Endothelial cell of umbilical vein (primary cell): Measurements from ENCODE around the gene TEX38. TPM values are rescaled to one million over a fixed set of nuclear protein-coding genes. Genes with fewer than 3 reads are reported as not detected.

ENCODE experiments used
- BruUV-seq: library from RNA; stranded (reverse); fragments of 400-500 nt; replicated peaks from 2 replicates; lab custom pipeline; 2021; lab: Mats Ljungman, UMichigan
- CTCF ChIA-PET: fragments of 300-600, 350-600 bp; sonication (Branson Sonifier 250); formaldehyde crosslinking; loops from one replicate; lab custom pipeline; 2021; ENCODE audit warnings: antibody characterized with exemption, inconsistent platforms; lab: Charles Lee
- POLR2A ChIA-PET: fragments of 300-600, 350-600 bp; sonication (Branson Sonifier 250); formaldehyde crosslinking; loops from one replicate; lab custom pipeline; 2021; ENCODE audit warnings: antibody characterized with exemption, inconsistent platforms; lab: Charles Lee
- DNase-seq: peaks from one replicate; pipeline ENCODE4 v3.0.0-alpha.2; 2011; ENCODE audit warnings: low read depth, low spot score
- FAIRE-seq: peaks from 2 replicates; lab custom pipeline; 2011; peaks lifted over from hg19 to GRCh38; lab: Jason Lieb, UNC
- H2AFZ ChIP-seq: 2 replicates; pipeline ENCODE4 v1.6.0; 2012; ENCODE audit warnings: low read depth, low read length, control low read depth, inconsistent platforms
- H3K27ac ChIP-seq: 2 replicates; pipeline ENCODE4 v1.5.1; 2011; ENCODE audit warnings: low read depth, mild to moderate bottlenecking, control low read depth, low read length, moderate library complexity; ENCODE audit not compliant: insufficient read depth
- H3K27me3 ChIP-seq, 2 experiments: 2 replicates each; pipeline versions ENCODE4 v1.6.0 to v1.6.1; 2011; ENCODE audit warnings: low read length in 2 of 2, mixed read lengths in 1 of 2; ENCODE audit not compliant: control insufficient read depth in 2 of 2, insufficient read depth in 2 of 2
- H3K36me3 ChIP-seq, 2 experiments: 2 replicates in 1 of 2; 3 replicates in 1 of 2; pipeline ENCODE4 v1.5.1; 2011; ENCODE audit warnings: low read length in 2 of 2, mild to moderate bottlenecking in 1 of 2, moderate library complexity in 1 of 2; ENCODE audit not compliant: control insufficient read depth in 2 of 2, insufficient read depth in 2 of 2; ENCODE audit errors: extremely low read depth in 1 of 2
- H3K4me1 ChIP-seq: 3 replicates; pipeline ENCODE4 v1.5.1; 2011; ENCODE audit warnings: mild to moderate bottlenecking, low read length; ENCODE audit not compliant: control insufficient read depth, insufficient read depth; ENCODE audit errors: extremely low read depth
- H3K4me2 ChIP-seq: 2 replicates; pipeline ENCODE4 v1.6.1; 2011; ENCODE audit warnings: low read length, control low read depth, mixed read lengths; ENCODE audit not compliant: insufficient read depth
- H3K4me3 ChIP-seq, 3 experiments: fragments of 200-600 bp in 1 of 3; sonication (generic), shearing (Covaris generic) in 1 of 3; replicated peaks in 1 of 3; 2 replicates each; pipeline ENCODE4 v1.5.1; 2011 to 2016; ENCODE audit warnings: control low read depth in 3 of 3, low read length in 3 of 3, mild to moderate bottlenecking in 2 of 3, inconsistent platforms in 1 of 3, low read depth in 1 of 3, moderate library complexity in 1 of 3; ENCODE audit not compliant: insufficient read depth in 1 of 3
- H3K79me2 ChIP-seq: 2 replicates; pipeline ENCODE4 v1.6.0; 2012; ENCODE audit warnings: low read length, inconsistent platforms; ENCODE audit not compliant: control insufficient read depth, insufficient read depth
- H3K9ac ChIP-seq: replicated peaks from 2 replicates; pipeline ENCODE3; 2011; ENCODE audit warnings: low read length, control low read depth; ENCODE audit not compliant: insufficient read depth; ENCODE audit errors: extremely low read depth
- H3K9me1 ChIP-seq: replicated peaks from 3 replicates; pipeline ENCODE4 v1.6.0; 2011; ENCODE audit warnings: mild to moderate bottlenecking, low read length; ENCODE audit not compliant: control insufficient read depth, insufficient read depth; ENCODE audit errors: extremely low read depth
- H3K9me3 ChIP-seq: replicated peaks from 2 replicates; pipeline ENCODE4 v1.5.1; 2012; ENCODE audit warnings: low read length, inconsistent platforms; ENCODE audit not compliant: control insufficient read depth, insufficient read depth
- H4K20me1 ChIP-seq: replicated peaks from 2 replicates; pipeline ENCODE3; 2011; ENCODE audit warnings: mild to moderate bottlenecking, low read length; ENCODE audit not compliant: control insufficient read depth, insufficient read depth; ENCODE audit errors: extremely low read depth
- EZH2 ChIP-seq: IDR thresholded peaks from 2 replicates; pipeline ENCODE4 v1.6.1; 2012; ENCODE audit warnings: borderline replicate concordance, low read depth, mild to moderate bottlenecking, moderate library complexity, low read length, inconsistent platforms; ENCODE audit not compliant: severe bottlenecking
- FOS ChIP-seq: IDR thresholded peaks from 2 replicates; pipeline ENCODE4 v1.6.1; 2011; ENCODE audit warnings: mild to moderate bottlenecking, low read length, moderate library complexity, borderline replicate concordance; ENCODE audit not compliant: insufficient read depth
- GATA2 ChIP-seq: IDR thresholded peaks from 2 replicates; pipeline ENCODE4 v1.7.0; 2011; ENCODE audit warnings: low read depth, mild to moderate bottlenecking, moderate library complexity, mixed read lengths, low read length; ENCODE audit not compliant: insufficient read length, insufficient read depth
- JUN ChIP-seq: IDR thresholded peaks from 2 replicates; pipeline ENCODE4 v1.6.1; 2011; ENCODE audit warnings: borderline replicate concordance, low read depth; ENCODE audit not compliant: insufficient read length, insufficient read depth
- MYC ChIP-seq: IDR thresholded peaks from one replicate; pipeline ENCODE4 v1.6.1; 2011; ENCODE audit warnings: mild to moderate bottlenecking, low read depth, low read length
- POLR2A ChIP-seq: IDR thresholded peaks from 2 replicates; pipeline ENCODE4 v1.6.1; 2012; ENCODE audit warnings: low read depth, mild to moderate bottlenecking, control low read depth, low read length
- POLR2AphosphoS5 ChIP-seq: IDR thresholded peaks from 2 replicates; pipeline ENCODE4 v1.6.1; 2012; ENCODE audit warnings: low read depth, mild to moderate bottlenecking, control low read depth, low read length, moderate library complexity; ENCODE audit not compliant: insufficient read depth
- dilution Hi-C: fragments of 300-500 bp; cut with MboI; formaldehyde crosslinking; loops from one replicate; pipeline ENCODE4 v1.15.0; 2019; ENCODE audit warnings: low sequenced_read_pairs; ENCODE audit not compliant: extremely low pct_ligation_motif_present
- intact Hi-C: fragments of 100-400 bp; cut with micrococcal nuclease; formaldehyde crosslinking; loops from one replicate; pipeline ENCODE4 v1.10.0; 2022
- polyA plus RNA-seq, 4 experiments: library from polyadenylated mRNA; depleted of rRNA in 3 of 4; stranded (reverse) in 3 of 4; unstranded in 1 of 4; fragments of >200 nt; gene quantifications; 2 replicates each; pipeline versions ENCODE4 v1.2.1 to v1.2.3, GENCODE V29; 2011 to 2012; ENCODE audit warnings: missing spikeins in 1 of 4
- total RNA-seq: library from RNA; stranded (reverse); gene quantifications from 2 replicates; pipeline ENCODE4 v1.2.3, GENCODE V29; 2021
- TF ChIP-seq, protein P1 (sequence below): IDR thresholded peaks from 2 replicates; pipeline ENCODE4 v1.6.1; 2011; ENCODE audit not compliant: insufficient read depth, insufficient read length
- TF ChIP-seq, protein P2 (sequence below), 2 donors: IDR thresholded peaks; 1 replicate in 1 of 2; 2 replicates in 1 of 2; pipeline ENCODE4 v1.5.1; 2011; ENCODE audit warnings: low read length in 2 of 2, mild to moderate bottlenecking in 2 of 2, moderate library complexity in 2 of 2, control low read depth in 1 of 2, inconsistent platforms in 1 of 2, low read depth in 1 of 2; ENCODE audit not compliant: insufficient read depth in 1 of 2; ENCODE audit errors: extremely low read depth in 1 of 2

The TEX38 gene
- total and polyA plus RNA-seq, 2 donors (not counting 3 experiments of a cell fraction or from before 2014, with no cell fraction given): not detected

DNA sequence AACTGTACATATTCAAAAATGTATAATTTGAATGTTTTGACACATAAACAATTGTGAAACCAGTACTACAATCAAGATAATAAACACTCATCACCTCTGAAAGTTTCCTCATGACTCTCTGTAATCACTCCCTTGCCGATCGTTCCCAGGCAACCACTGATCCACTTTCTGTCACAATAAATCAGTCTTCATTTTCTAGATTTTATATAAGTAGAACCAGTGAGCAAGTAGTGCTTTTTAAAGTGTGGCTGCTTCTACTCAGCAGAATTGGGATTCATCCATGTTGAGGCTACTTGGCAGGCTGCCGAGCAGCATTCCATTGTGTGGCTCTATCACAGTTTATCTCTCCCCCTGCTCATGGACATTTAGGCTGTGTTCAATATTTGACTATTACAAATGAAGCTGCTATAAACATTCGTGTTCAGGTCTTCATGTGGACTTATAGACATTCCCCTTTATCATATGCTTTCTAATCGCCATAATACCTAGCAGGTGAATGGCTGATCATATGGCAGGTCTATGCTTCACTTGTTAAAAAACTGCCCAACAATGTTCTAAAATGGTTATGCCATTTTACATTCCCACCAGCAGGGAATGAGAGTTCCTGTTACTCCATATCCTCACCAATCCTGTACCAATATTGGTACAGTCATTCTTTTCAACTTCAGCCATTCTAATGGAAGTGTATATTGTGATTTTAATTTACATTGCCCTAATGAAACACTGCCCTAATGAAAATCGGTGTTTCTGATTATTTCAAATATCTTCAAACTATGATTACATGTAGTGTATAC, 20.5 kb downstream of the TEX38 start:
- Histone ChIP-seq H3K9ac (no peak overlapping the region), H3K79me2 (no peaks in the 10 kb centered on the region), H4K20me1 (peaks cover 14% of the 10 kb centered on the region), H3K4me2 (no peak overlapping the region), H2AFZ (no peak overlapping the region), H3K27me3 (no peaks in the 10 kb centered on the region), H3K9me1 (no peaks in the 10 kb centered on the region), H3K4me1 (peaks cover 25% of the 10 kb centered on the region), H3K9me3 (no peaks in the 10 kb centered on the region), H3K36me3 (peaks cover 14 to 25% of the 10 kb centered on the region in 2 experiments), H3K4me3 (no peak overlapping the region), H3K27ac (no peak overlapping the region)
- ChIA-PET CTCF (no interaction called here), POLR2A (no interaction called here)
- no peak for TF ChIP-seq EZH2
- no peak for TF ChIP-seq POLR2A
- no peak for TF ChIP-seq POLR2AphosphoS5
- TF ChIP-seq JUN: no peak
- TF ChIP-seq, protein P1, sequence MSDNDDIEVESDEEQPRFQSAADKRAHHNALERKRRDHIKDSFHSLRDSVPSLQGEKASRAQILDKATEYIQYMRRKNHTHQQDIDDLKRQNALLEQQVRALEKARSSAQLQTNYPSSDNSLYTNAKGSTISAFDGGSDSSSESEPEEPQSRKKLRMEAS: no peak
- TF ChIP-seq MYC: no peak
- TF ChIP-seq, protein P2, sequence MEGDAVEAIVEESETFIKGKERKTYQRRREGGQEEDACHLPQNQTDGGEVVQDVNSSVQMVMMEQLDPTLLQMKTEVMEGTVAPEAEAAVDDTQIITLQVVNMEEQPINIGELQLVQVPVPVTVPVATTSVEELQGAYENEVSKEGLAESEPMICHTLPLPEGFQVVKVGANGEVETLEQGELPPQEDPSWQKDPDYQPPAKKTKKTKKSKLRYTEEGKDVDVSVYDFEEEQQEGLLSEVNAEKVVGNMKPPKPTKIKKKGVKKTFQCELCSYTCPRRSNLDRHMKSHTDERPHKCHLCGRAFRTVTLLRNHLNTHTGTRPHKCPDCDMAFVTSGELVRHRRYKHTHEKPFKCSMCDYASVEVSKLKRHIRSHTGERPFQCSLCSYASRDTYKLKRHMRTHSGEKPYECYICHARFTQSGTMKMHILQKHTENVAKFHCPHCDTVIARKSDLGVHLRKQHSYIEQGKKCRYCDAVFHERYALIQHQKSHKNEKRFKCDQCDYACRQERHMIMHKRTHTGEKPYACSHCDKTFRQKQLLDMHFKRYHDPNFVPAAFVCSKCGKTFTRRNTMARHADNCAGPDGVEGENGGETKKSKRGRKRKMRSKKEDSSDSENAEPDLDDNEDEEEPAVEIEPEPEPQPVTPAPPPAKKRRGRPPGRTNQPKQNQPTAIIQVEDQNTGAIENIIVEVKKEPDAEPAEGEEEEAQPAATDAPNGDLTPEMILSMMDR (IDR thresholded peaks at IDR 0.05; ENCODE audit: extremely low read depth in 1 of 2, insufficient read depth in 1 of 2, low read depth in 1 of 2, low read length in 2 of 2): no peak
- TF ChIP-seq FOS: no peak
- no peak for TF ChIP-seq GATA2
- DNase-seq (no peak), FAIRE-seq (no peak)
- dilution Hi-C loops: no loop called here
- no TSS peak for BruUV-seq
- intact Hi-C loops: no loop called here
